Left kidney (tissue), 2 donors: ENCODE results near the gene FXYD6. TPM values are rescaled to one million over a fixed set of nuclear protein-coding genes. Genes with fewer than 3 reads are reported as not detected.

Source experiments
- DNase-seq: peaks from one replicate; pipeline ENCODE4 v3.0.0-alpha.2; 2013
- polyA plus RNA-seq: library from polyadenylated mRNA; unstranded; fragments of 120-200 nt; gene quantifications from one replicate; pipeline ENCODE4 v1.2.1, GENCODE V29; 2013; ENCODE audit not compliant: insufficient read length

FXYD6 gene
- polyA plus RNA-seq, 1 donor, result 114 TPM

GRCh38 chr11:117912497-117912896 is 36.0 kb upstream of the FXYD6 start:
- no peak for DNase-seq

GRCh38 chr11:117911694-117912093 is 35.2 kb upstream of the FXYD6 start:
- DNase-seq, result no peak

GRCh38 chr11:117910941-117911655 is 34.6 kb upstream of the FXYD6 start:
- no peak for DNase-seq

GRCh38 chr11:117910525-117910924 is 34.1 kb upstream of the FXYD6 start:
- DNase-seq, result no peak

- no peak for DNase-seq
These were observed 33.3 kb upstream of the FXYD6 start for GRCh38 chr11:117909611-117910382.

- DNase-seq, result no peak
These were observed 32.6 kb upstream of the FXYD6 start for GRCh38 chr11:117908959-117909610.

- DNase-seq, result no peak
These were observed 31.8 kb upstream of the FXYD6 start for GRCh38 chr11:117908109-117908895.

GRCh38 chr11:117907276-117908108 is 31.0 kb upstream of the FXYD6 start:
- peak; percentile 67 for DNase-seq

GRCh38 chr11:117906710-117907109 is 30.3 kb upstream of the FXYD6 start:
- no peak for DNase-seq

- DNase-seq, result no peak
These were observed 29.7 kb upstream of the FXYD6 start for GRCh38 chr11:117906126-117906525.

- no peak for DNase-seq
These were observed 29.1 kb upstream of the FXYD6 start for GRCh38 chr11:117905524-117905923.

GRCh38 chr11:117903505-117904382 is 27.3 kb upstream of the FXYD6 start:
- DNase-seq, result no peak

- no peak for DNase-seq
These were observed 25.8 kb upstream of the FXYD6 start for GRCh38 chr11:117902001-117902845.

- DNase-seq, result no peak
These were observed 25.1 kb upstream of the FXYD6 start for GRCh38 chr11:117901601-117902000.

- DNase-seq, result no peak
These were observed 24.4 kb upstream of the FXYD6 start for GRCh38 chr11:117900720-117901440.

GRCh38 chr11:117900121-117900648 is 23.7 kb upstream of the FXYD6 start:
- DNase-seq, result no peak

GRCh38 chr11:117898059-117898458 is 21.6 kb upstream of the FXYD6 start:
- DNase-seq, result no peak

GRCh38 chr11:117892651-117893050 is 16.2 kb upstream of the FXYD6 start:
- no peak for DNase-seq
